Measurements from ENCODE around the gene ZER1.
"Not testable (repeated sequence)": the region's sequence is repeated elsewhere in the genome, so short reads cannot be mapped to it uniquely, and the experiment has no call there.

The ZER1 gene

DNA sequence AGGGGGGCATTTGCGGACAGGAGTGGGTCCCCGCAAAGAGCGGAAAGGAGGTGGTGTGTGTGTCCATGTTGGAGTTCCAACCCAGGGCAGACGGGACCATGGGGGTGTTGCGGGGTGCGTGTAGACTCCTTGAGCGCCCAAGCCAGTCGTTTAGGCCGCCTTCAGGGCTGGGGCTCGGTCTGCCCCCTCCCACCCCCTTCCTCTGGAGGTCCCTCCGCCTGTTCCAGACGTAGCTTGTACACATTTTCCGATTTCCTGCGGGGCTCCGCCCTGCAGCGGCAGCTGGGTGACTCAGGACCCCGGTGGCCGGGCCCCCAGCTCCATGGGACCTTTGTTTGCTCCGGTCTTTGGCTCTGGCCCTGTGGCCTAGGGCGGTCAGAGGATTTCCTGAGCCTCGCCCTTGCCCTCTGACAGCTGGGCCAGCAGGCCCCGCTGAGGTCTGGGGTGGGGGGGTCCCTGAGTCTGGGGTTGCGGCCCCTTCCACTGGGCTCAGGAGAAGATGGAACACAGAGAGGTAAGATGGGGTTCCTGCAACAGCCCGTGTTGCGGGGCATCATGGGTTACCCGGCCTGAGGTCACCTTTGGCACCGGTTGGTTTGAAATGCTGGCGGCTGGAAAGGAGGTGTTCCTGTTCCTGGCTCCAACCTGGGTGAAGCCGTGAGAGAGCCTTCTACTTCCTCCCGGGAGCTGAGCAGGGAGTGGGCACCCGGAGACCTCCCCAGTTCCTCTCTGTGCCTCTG, 67.9 kb downstream of the ZER1 start:
- no peak for DNase-seq (ENCODE audit: low read depth, low spot score)
- no peak overlapping the region for H3K4me3 ChIP-seq (ENCODE audit: low read length)

DNA sequence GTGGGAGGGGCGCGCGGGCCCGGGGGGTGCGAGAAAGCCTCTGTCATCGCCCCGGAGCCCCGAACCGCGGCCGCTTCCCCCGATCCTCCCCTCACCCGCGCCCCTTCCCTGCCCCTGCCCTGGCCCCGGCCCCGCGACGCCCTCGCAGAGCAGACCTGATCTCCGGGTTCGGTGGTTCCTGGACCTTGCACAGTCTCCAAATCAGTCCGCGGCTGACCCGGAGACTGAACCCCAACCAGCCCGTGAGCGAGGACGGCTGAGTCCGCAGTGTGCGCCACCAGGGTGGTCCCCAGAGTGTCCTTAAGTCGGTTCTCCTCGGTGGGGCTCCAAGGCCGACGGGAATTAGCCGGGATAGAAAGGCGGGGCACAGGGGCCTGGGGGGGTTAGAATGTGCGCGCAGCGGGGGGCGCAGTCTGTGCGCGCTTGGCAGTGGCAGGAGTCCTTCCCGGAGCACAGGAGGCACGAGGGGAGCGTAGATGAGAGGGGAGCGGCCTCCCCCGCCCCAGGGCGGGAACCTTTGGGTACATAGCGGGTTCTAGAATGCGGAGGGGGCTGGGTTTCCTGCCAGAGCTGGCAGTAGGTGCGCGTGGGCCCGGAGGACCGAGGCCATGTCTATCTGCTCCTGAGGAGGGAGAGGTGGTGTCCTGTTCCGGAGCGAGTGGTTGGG, 68.6 kb downstream of the ZER1 start:
- DNase-seq (ENCODE audit: low read depth, low spot score) = no peak
- H3K4me3 ChIP-seq (ENCODE audit: low read length) = peak overlapping the region; percentile 55; the same call in 1 of the 2 replicates

DNA sequence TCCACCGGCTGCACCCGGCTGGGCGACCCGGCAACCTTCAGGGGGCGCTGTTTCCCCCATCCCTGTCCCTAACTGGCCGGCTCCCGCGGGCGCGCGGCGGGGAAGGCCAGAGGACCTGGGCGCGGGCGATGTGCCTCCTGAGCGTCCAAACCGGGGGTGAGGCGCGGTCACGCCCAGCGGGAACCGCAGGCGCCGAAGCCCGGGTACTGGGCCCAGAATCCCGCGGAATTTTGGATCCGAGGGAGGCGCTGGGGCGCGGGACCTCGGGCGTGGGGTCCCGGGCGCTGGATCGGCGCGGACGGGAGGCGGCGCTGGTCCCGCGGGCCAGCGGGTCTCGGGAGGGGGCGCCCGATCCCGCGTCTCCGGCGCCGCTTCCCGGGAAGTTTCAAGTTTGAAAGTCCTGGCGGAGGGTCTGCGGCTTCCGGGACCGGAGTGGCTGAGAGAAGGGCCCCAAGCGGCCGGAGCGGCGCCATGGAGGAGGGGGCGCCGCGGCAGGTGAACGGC, 69.2 kb downstream of the ZER1 start, which contains the start of gene PKN3:
Gene PKN3, plus strand, starts transcription at position 59 of the 504 bp plus-strand sequence. Its CDS starts 413 bp downstream, at position 472.
- no peak for DNase-seq (ENCODE audit: low read depth, low spot score)
- H3K4me3 ChIP-seq (ENCODE audit: low read length) = peak within 1 kb of the TSS; percentile 55

DNA sequence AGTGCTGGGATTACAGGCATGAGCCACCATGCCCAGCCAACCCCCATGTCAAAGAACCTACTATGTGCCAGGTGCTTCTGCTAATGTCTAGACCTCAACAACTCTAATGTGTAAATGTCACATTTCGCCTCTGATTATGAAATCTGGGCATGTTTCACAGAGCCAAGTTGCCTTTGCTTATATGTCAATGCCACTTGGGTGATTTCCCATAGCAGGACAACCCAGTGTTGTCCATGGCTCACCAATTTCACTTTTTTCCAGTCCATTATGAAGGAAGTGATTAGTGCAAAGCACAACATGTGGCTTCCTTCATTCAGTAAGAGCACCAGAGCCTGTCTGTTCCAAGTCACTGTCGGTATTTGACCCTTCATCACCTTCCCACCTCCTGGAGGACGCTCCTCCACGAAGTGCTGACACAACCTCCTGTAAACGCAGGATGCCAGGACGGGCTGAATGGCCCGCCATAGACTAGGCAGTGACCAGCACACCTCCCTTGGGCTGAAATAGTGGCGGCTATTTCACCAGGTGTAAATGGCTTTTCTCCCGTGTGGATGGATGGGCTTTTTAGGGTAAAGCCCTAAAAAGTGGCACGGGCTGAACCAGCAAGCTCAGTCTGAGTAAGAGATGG, 70.4 kb downstream of the ZER1 start:
- H3K4me3 ChIP-seq (ENCODE audit: low read length) = no peak overlapping the region; the same call in 1 of the 2 replicates
- DNase-seq (ENCODE audit: low read depth, low spot score) = no peak

DNA sequence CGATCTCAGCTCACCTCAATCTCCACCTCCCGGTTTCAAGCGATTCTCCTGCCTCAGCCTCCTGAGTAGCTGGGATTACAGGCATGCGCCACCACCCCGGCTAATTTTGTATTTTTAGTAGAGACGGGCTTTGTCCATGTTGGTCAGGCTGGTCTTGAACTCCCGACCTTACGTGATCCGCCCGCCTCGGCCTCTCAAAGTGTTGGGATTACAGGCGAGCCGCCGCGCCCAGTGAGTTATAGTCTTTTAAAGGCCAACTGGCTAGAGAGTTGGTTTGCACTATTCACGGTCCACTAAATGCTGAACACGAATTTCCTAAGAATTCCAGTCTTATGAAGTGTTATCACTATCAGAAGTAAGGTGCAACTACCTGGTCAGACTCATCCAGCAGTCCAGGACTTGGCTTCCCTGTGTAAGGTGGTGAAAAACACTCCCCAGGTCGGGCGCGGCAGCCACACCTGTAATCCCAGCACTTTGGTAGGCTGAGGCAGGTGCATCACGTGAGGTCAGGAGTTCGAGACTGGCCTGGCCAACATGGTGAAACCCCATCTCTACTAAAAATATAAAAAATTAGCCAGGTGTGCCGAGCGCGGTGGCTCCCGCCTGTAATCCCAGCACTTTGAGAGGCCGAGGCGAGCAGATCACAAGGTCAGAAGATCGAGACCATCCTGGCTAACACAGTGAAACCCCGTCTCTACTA, 72.5 kb downstream of the ZER1 start:
- not testable (repeated sequence) for H3K4me3 ChIP-seq (ENCODE audit: low read length); DNase-seq (ENCODE audit: low read depth, low spot score)

DNA sequence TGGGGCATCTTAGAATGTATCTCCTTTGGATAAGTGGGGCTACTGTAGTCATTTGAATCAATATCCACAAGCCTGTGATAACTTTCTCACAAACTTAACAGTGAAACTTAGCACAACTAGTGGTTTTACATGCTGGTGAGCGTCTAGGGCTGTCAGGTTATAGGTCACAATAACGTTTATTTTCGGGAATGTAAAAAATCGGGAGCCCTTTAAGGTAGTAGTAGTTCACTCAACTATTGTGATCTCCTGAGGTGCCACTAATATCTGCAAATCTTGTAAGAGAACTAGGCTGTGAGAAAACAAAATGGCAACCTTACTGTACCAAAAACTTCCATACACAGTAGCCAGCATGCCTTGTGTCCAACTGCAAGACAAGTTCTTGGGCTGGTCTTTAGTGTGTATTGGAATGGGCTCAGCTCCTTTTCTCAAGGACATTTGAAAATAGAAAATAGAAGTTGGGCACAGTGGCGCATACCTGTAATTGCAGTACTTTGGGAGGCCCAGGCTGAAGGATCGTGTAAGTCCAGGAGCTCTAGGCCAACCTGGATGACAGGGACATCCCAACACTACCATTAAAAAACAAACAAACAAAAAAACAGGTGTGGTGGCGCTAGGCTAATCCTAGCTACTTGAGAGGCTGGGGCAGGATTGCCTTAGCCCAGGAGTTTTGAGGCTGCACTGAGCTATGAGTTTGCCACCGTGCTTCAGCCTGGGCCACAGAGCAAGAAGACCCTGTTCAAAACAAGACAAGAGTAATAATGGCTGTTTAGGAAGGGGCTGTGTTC, 74.6 kb downstream of the ZER1 start:
- H3K4me3 ChIP-seq (ENCODE audit: low read length) = no peak overlapping the region
- DNase-seq (ENCODE audit: low read depth, low spot score) = no peak

DNA sequence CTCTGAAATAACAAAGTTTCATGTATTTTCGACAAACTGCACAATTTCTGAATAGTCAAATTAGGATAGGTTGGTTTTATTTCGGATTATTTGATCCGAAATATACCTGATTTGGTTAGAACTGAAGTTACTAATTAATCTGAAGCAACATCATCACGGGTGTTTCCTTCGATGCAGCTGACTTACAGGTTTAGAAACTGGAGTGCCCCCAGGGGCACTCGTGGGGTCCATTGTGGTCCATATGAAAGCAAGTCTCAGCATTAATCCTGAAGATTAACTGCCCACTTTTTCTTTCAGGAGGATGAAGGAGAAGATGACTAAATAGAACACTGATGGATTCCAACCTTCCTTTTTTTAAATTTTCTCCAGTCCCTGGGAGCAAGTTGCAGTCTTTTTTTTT, 77.4 kb downstream of the ZER1 start:
- no peak overlapping the region for H3K4me3 ChIP-seq (ENCODE audit: low read length)
- no peak for DNase-seq (ENCODE audit: low read depth, low spot score)

DNA sequence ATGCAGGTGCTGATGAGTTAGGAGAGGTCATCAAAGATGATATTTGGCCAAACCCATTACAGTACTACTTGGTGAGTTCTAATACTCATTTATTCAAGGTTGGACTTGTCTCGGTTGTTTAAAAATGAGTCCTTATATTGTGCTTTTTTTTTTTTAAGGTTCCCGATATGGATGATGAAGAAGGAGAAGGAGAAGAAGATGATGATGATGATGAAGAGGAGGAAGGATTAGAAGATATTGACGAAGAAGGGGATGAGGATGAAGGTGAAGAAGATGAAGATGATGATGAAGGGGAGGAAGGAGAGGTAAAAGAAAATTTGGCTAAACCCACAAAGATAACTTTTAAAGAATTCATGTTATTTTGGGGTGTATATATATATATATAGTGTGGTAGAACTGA, 78.0 kb downstream of the ZER1 start:
- not testable (repeated sequence) for DNase-seq (ENCODE audit: low read depth, low spot score); H3K4me3 ChIP-seq (ENCODE audit: low read length)

DNA sequence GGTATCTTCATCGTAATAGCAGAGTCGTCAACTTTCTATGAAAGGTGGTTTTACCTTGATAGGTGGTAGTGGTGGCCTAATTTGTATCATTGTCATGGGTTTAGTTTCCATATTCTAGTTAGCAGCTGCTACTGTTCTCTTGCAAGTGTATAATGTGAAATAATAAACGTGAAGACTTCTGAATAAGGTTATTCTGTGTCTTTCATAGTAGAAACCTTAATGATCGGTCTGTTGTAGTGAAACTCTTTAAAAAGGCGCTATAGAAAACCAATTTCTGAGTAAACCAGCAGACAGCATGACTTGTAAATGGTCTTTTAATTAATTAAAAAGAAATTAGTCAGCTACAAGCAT, 81.1 kb downstream of the ZER1 start:
- peak overlapping the region; percentile 81 for H3K4me3 ChIP-seq (ENCODE audit: low read length)
- no peak for DNase-seq (ENCODE audit: low read depth, low spot score)

DNA sequence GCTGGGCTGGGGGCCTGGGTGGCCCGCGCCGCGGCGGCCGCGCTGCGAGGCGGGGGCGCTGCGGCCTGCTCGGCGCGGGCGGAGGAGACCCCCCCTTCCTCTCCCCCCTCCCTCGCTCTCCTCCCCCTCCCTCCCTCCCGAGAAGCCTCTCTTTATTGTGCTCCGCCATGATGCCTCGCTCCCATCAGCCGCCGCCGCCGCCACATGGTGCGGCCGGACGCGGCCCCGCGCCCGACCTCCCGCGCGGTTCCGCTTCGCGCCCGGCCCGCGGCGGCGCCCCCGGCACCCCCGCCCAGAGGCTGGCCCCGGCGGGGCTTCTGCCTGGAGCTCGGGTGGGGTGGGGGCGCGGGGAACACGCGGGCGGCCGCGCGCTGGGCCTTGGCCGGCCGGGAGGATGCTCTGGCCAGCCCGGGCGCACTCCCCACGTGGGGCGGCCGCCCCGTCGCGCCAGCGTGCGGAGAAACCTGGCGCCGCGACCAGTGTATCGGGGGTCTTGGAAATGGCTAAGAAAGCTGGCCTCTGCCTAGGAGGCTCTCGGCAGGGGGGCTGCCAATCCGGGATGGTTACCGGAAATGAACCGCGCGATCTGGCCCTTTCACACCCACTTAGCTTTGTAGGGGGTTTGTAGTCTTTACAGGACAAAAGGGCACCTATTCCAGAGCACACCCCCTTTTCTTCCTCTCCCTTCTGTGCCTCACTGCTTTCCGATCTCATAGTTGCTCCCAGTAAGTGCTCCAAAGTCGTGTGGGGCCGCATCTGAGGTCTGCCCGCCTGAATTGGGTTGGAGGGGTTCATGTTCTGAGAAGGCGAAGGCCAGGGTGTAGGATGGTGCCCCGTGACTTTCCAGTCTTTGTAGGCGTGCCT, 81.7 kb downstream of the ZER1 start:
- peak overlapping the region; percentile 81 for H3K4me3 ChIP-seq (ENCODE audit: low read length)
- DNase-seq (ENCODE audit: low read depth, low spot score) = peak; percentile 56

DNA sequence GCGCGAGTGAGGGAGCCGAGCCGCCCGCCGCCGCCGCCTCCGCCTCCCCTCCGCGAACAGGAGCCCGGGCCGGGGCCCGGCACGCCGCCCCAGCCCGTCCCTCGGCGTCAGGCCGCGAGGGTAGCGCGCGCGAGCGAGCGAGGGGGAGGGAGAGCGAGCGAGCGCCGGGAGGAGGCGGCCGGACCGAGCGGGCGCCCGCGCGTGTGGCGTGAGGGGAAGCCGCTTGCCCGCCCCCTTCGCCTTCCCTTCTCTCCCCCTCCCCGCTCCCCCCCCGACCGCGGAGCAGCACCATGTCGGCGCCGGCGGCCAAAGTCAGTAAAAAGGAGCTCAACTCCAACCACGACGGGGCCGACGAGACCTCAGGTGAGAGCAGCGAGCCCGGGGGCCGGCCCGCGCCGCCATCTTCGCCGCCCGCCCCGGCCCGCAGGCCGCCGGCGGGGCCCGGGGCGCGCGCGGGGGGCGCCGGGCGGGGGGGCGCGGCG, 82.4 kb downstream of the ZER1 start:
- peak overlapping the region; percentile 52 for H3K4me3 ChIP-seq (ENCODE audit: low read length)
- no peak for DNase-seq (ENCODE audit: low read depth, low spot score)

DNA sequence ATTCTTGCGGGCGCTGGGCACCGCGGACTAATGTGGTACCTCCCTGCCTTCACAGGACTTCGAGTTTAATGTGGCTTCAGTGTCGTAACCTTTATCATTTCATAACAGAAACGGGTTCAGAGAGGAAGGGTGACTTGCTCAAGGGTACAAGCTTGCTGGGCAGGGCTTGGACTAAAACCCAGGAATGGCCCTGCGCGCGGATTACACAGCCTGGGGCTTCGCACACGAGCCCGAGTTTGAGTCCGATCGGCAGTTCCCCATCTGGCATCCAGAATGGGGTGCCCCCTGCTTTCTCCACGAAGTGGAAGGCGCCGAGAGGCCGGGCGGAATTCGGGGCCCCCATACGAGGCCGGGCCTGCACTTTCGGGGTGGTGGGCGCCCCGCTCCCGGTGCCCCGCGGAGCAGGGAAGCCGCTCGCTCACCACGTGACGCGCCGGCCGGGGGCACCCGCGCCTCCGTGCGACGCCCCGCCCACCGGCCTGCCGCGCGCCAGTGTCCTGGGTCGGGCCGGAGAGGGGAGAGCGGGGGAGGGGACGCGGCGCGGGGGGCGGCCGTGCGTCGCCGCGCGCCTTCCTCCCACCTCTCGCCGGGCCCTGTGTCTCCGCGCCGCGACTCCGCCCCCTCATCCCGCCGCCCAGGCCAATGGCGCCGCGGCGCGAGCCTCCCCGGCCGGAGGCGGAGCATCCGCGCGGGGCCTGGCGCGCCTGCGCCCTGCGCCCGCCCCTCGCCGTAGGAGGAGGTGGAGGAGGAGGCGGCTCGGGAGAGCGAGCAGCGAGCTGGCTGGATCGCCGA, 83.0 kb downstream of the ZER1 start, which contains the start of gene SET:
Gene SET, plus strand, starts transcription at position 722 of the 792 bp plus-strand sequence. CDS start 361 bp downstream, outside the sequence.
- H3K4me3 ChIP-seq (ENCODE audit: low read length) = peak within 1 kb of the TSS; percentile 81
- DNase-seq (ENCODE audit: low read depth, low spot score) = peak; percentile 84

DNA sequence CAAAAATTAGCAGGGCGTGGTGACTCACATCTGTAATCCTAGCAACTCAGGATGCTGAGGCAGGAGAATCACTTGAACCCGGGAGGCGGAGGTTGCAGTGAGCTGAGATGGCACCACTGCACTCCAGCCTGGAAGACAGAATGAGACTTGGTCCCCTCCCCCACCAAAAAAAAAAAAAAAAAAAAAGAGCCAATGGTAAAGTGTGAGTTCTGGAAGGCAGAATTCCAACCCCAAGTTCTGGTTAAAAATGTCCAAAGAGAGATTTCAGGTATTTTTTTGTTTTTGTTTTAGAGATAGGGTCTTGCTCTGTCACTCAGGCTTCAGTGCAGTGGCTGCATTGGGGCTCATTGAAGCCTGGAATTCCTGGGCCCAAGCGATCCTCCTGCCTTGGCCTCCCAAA, 84.3 kb downstream of the ZER1 start:
- no peak overlapping the region for H3K4me3 ChIP-seq (ENCODE audit: low read length)
- DNase-seq (ENCODE audit: low read depth, low spot score) = no peak

DNA sequence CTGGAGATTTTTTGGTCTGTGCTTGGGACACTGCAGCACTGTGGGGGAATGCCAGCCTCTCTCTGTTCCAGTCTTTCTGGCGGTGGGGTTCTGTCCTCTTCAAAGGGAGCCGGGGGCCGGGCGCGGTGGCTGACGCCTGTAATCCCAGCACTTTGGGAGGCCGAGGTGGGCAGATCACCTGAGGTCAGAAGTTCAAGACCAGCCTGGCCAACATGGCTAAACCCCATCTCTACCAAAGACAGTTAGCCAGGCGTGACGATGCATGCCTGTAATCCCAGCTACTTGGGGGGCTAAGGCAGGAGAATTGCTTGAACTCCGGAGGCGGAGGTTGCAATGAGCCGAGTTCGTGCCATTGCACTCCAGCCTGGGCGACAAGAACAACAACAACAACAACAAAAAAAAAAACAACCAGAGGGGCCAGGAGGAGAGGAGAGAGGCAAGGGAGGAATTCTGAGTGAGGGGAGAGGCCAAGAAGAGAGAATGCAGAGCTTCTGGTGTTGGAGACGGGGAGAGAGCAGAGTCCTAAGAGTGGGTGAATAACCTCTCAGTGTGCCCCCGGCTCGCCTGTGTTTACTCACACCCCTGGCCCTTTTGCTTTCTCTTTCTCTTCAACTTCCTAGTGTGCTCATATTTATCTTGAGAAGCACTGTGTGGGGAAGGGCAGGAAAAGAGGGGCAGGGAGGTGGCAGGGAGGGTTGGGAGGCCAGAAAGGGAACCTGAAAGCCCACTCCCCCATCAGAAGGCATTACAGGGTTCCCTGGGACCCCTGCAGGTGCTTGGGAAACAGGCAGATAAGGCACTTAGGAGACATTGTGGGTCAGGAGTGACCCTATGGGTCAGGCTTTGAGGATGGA, 85.9 kb downstream of the ZER1 start:
- H3K4me3 ChIP-seq (ENCODE audit: low read length) = no peak overlapping the region
- no peak for DNase-seq (ENCODE audit: low read depth, low spot score)

DNA sequence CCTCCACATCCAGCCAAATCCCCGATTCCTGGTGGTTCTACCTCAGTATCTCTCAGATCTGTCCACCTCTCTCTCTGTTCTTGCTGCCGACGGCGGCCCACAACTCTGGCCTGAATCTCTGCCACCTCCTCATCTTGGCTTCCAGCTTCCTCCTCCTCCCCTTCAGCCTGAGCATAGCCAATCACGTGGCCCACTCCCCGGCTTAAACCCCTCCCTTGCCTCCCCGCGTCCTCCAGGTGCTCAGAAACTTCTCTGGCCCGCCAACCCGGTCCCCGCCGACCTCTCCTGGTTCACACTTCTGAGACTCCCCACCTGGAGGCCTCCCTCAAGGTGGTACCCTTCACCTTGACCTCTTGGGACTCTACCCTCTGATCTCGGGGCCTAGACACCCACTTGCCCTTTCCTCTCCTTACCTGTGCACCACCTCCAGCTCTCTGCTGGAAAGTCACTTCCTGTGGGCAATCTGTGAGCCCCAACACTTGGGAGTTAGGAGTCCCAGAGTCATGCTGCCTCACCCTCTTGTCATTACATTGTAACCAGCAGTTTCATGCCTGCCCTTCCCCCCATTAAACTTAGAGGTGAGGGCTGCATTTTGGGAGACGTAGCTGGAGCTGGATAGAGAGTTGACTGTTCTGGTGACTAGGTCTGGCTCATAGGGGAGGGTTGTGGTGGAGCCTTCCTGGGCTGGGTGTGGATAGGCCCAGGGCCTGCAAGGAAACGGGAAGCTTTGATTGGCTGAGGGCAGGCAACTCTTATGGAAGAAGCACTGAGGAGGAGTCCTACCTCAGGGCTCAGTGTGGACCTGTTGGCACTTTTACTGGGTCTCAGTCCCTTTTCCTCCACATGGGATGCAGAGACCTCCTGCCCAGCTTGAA, 87.2 kb downstream of the ZER1 start:
- peak overlapping the region; percentile 24 for H3K4me3 ChIP-seq (ENCODE audit: low read length)
- DNase-seq (ENCODE audit: low read depth, low spot score) = no peak

All from Jurkat, Clone E6-1 (cell line).